ENCODE measurements around the gene CEBPA.

The CEBPA gene

DNA sequence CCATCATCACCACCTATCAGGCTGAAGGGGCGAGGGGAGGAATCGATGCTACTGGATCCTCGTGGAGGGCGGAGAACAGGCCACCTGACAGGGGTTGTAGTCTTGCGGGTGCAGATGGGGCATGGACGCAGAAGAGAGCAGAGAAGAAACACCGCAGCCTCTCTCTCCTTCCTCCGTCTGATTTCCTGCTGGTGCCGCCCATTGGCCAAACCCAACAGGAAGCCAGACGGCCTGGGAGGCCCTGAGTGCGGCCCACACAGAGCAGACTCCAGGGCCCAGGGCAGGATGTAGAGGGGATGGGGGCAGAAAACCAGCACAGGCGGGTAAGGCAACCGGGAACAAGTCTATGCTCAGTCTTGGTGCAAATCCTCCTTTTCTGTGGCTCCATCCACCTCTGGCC is 15.4 kb downstream of the CEBPA start:
- DNase-seq (ENCODE audit: low read depth), result no peak

- DNase-seq (ENCODE audit: low read depth), result no peak
Observed at GRCh38 chr19:33285441-33285927, 16.9 kb downstream of the CEBPA start.

- DNase-seq (ENCODE audit: low read depth), result no peak
Observed at GRCh38 chr19:33284756-33285155, 17.6 kb downstream of the CEBPA start.

- DNase-seq (ENCODE audit: low read depth), result no peak
Observed at GRCh38 chr19:33284146-33284643, 18.1 kb downstream of the CEBPA start.

- no peak for DNase-seq (ENCODE audit: low read depth)
Observed at GRCh38 chr19:33283589-33283988, 18.7 kb downstream of the CEBPA start.

DNA sequence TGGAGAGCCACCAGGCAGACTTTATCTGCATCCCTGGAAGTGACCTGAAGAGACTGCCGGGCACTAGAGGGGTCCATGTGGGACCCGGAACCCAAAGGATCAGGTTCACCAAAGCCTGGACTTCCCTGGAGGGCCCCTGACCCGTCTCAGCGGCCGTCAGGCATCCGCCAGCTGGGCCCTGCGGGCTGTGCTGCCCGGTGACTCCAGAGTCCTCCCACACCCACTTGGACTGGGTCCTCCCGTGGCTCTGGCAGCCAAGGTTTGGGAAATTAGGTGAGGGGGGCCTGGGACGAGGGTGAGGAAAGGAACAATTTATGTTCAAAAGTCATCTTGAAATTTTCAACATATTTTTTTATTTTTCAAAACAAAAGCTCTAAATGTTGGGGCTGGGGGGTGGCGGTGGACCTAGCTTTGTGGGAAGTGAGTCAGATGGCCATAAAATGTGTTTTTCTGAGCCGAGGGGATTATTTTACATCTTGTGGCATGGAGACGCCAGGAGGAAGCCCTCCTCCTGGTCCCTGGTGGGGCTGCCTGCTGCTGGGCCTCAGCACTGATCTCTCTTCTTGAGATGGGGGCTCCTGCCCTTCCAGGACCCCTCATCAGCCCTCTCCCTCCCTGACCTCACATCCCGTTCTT is 20.2 kb downstream of the CEBPA start:
- DNase-seq (ENCODE audit: low read depth), result no peak

DNA sequence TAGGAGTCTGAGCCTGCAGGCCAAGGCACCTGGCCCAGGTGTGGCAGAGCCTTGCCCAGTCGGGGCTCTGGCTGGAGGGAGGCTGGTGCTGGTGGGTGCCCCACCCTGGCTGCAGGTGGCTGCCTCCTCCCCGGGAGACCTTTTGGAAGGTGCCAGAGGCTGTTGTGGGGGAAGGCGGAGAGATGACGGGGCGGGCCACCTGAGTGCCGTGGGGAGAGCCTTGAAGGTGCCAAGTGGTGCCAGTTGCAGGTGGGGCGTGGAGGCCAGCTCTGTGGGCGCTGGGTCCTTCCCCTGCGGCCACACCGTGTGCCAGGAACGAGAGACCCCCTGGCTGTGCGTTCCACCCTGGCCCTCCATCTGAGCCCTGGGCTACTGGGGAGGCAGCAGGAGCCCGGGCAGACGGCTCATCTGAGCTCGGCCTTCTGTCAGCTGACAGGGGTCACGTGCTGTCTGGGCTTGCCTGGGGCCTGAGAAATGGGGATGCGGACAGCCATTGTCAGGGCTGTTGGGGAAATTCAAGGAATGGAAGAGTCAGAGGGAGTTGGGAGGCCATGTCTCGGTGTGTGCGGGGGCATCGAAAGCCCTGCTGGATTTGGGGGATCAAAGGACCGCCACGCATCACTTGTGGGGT is 20.9 kb downstream of the CEBPA start:
- DNase-seq (ENCODE audit: low read depth), result no peak

GRCh38 chr19:33280351-33280921 is 21.9 kb downstream of the CEBPA start:
- no peak for DNase-seq (ENCODE audit: low read depth)

DNA sequence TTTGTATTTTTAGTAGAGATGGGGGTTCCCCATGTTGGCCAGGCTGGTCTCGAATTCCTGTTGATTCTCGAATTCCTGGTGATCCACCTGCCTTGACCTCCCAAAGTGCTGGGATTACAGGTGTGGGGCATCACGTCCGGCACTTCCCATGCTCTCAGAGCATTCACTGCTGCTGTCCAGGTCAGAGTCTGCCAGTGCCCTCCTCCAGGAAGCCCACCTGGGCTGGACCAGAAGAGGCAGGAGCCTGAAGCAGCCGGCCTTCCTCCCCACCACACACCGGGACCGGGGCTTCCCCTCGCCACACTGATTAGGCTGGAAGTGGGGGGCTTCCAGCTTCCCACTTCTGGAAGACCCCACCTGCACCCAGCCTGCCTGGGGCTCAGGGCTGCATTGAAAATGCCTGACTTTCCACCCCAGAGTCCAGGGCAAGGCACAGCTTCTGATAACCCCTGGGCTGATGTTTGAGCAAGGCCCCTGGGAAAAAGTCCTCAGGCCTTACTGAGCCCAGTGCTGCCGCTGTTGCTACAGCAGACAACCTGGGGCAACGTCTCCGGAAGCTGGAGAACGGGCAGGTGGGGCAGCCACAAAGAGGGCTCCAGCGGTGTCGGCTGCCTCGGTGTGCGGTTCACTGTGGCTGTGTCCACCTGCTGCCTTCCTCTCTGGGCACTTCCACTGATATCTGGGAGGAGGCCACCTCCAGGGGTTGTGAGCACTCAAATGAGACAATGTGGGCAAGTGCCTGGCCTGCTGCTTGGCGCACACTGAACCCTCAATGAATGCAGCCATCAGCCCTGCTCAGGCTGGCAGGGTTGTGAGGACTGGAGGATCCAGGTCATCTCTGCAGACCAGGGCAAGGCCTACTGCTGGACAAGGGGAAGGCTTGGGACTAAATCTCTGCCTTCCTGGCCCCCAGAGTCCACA is 22.6 kb downstream of the CEBPA start:
- no peak for DNase-seq (ENCODE audit: low read depth)

GRCh38 chr19:33278403-33279269 is 23.7 kb downstream of the CEBPA start:
- no peak for DNase-seq (ENCODE audit: low read depth)

DNA sequence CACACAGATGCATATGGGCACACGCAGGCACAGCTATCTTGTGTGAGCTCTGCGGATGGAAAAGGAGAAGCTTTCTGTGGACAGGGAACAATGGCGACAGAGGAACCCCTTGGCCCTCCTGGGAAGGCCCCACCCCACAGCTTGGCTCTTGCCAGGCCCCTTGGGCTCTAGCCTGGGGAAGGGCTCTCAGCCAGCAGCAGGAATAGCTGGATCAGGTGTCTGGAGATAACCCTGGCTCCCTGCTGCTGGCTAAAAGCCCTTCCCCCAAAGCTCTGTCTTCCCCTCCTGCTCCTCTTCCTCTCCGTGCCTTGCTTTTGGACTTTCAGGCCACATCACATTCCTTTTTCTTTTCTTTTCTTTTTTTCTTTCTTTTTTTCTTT is 24.3 kb downstream of the CEBPA start:
- no peak for DNase-seq (ENCODE audit: low read depth)

GRCh38 chr19:33277434-33277833 is 24.9 kb downstream of the CEBPA start:
- no peak for DNase-seq (ENCODE audit: low read depth)

DNA sequence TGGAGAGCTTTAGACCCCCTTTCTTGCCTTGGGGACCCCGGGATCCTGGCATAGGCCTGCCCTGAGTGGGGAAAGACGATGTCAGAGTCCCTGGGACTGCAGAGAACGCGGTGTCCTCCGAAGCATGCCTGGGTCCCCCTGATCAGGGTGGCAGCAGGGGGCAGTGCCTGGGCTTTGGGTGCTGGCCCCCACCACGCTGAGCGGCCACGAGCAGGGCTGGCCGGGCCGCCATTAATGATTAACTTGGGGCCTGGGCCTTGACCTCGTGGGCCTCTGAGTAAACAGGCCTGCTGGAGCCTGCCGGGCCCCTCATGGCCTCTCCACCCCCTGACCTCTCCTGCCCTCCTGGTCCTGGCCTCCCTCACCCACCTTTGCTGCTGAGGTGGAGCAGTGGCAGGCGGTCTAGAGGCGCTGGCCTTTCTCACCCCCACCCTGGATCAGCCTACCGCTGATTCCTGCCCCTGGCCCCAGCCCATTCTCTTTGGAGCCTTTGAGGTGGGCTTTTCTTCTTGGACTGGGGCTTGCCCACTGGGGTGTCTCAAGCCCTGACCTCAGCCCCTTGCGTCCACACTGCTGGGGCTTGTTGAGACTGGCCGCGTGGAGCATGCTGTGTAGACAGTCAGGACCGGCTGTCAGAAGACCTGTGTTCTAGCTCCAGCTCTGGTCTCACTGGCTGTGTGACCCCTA is 26.3 kb downstream of the CEBPA start:
- no peak for DNase-seq (ENCODE audit: low read depth)

- no peak for DNase-seq (ENCODE audit: low read depth)
Observed at GRCh38 chr19:33275559-33275932, 26.8 kb downstream of the CEBPA start.

DNA sequence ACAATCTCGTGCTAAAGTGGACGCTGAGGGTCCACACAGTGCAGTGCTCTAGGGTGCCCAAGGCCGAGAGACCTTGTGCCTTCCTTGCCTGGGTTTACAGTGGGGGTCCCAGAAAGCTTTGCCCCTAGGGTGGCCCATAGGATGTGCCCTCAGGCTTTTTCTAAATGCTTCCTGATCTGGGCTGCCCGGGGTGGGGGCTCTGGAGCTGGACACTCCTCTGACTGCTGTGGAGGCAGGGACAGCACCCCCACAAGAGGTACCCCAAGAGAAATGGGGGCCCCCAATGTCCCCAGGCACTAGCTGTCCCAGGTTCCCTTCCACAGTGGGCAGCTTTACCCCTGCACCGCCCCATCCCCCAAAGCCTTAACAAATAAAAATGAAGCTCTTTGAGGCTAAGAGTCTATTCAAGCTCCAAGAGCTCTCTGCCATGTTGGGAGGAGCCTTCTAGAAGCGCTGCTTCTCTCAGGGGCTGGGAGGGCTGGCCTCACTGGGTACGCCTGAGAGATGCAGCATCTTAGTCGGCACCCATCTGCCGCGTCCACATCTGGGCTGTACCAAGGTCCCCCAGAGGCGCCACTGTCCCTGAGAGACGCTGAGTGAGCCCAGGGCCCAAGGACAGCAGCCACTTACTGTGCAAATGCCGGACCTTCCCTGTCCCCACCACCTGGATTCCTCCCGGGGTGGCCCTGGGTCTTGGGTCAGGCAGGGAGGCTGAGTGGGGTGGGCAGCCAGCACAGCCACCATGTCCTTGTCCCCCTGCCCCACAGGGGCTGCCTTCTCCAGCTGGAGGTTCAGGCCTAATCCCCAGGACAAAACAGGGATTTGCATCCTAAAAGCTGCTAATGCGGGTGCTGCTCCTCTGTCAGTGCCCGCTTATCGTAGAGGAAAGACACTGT is 27.4 kb downstream of the CEBPA start:
- no peak for DNase-seq (ENCODE audit: low read depth)

- no peak for DNase-seq (ENCODE audit: low read depth)
Observed at GRCh38 chr19:33273881-33274662, 28.3 kb downstream of the CEBPA start.

GRCh38 chr19:33273065-33273736 is 29.1 kb downstream of the CEBPA start:
- no peak for DNase-seq (ENCODE audit: low read depth)

GRCh38 chr19:33271246-33272021 is 30.9 kb downstream of the CEBPA start:
- no peak for DNase-seq (ENCODE audit: low read depth)
